Measurements from ENCODE around the gene KNTC1.

- TF ChIP-seq CTCF (IDR thresholded peaks at IDR 0.05) = no peak
- no peak for TF ChIP-seq POLR2A (IDR thresholded peaks at IDR 0.05)
Observed at GRCh38 chr12:122506393-122506938, 20.6 kb upstream of the KNTC1 start.

Data from stomach (tissue), 4 donors.